ENCODE measurements around the gene UGT2B7. TPM values are rescaled to one million over a fixed set of nuclear protein-coding genes. Genes with fewer than 3 reads are reported as not detected.

The UGT2B7 gene
- total RNA-seq, 2 donors from 2014 or later, result 7.3 TPM; not detected in 1

GRCh38 chr4:69122476-69122875 lies 26.2 kb downstream of the UGT2B7 start:
- H3K27me3 ChIP-seq, result no peaks in the 10 kb centered on the region
- H3K36me3 ChIP-seq (replicated peaks in 1 of 2; ENCODE audit: insufficient read depth in 1 of 2, low read depth in 2 of 2), result no peaks in the 10 kb centered on the region
- H3K27ac ChIP-seq, result no peak overlapping the region
- ATAC-seq (no peak), DNase-seq (no peak)
- intact Hi-C loops (cut with DNase I), result no loop called here
- TF ChIP-seq POLR2A (IDR thresholded peaks at IDR 0.05) (no peak), CTCF (IDR thresholded peaks at IDR 0.05) (no peak)
- no peak overlapping the region for H3K4me3 ChIP-seq
- WGBS, 2 donors, result 56 to 86% methylated on average over 3 of the region's 3 CpGs
- H3K9me3 ChIP-seq, result no peaks in the 10 kb centered on the region
- no peaks in the 10 kb centered on the region for H3K4me1 ChIP-seq

- DNase-seq (no peak), ATAC-seq (no peak)
- TF ChIP-seq POLR2A (IDR thresholded peaks at IDR 0.05), result no peak
- TF ChIP-seq CTCF (IDR thresholded peaks at IDR 0.05), result no peak
- no peaks in the 10 kb centered on the region for H3K27me3 ChIP-seq
- no peak overlapping the region for H3K4me3 ChIP-seq
- WGBS, 2 donors, result 92 to 100% methylated on average over 1 of the region's 1 CpG
- intact Hi-C loops (cut with DNase I), result no loop called here
- no peaks in the 10 kb centered on the region for H3K4me1 ChIP-seq
- H3K36me3 ChIP-seq (replicated peaks in 1 of 2; ENCODE audit: insufficient read depth in 1 of 2, low read depth in 2 of 2), result no peaks in the 10 kb centered on the region
- no peaks in the 10 kb centered on the region for H3K9me3 ChIP-seq
- no peak overlapping the region for H3K27ac ChIP-seq
Measured at GRCh38 chr4:69124941-69125340, 28.7 kb downstream of the UGT2B7 start.

- no peak for DNase-seq
- H3K4me3 ChIP-seq, result no peak overlapping the region
- ATAC-seq, result no peak
Measured at GRCh38 chr4:69126024-69126423, 29.8 kb downstream of the UGT2B7 start.

GRCh38 chr4:69133993-69134392 lies 37.7 kb downstream of the UGT2B7 start:
- Histone ChIP-seq H3K4me1 (no peaks in the 10 kb centered on the region), H3K4me3 (no peak overlapping the region), H3K36me3 (replicated peaks in 1 of 2; ENCODE audit: insufficient read depth in 1 of 2, low read depth in 2 of 2) (no peaks in the 10 kb centered on the region), H3K9me3 (no peaks in the 10 kb centered on the region), H3K27me3 (no peaks in the 10 kb centered on the region), H3K27ac (no peak overlapping the region)
- DNase-seq, result no peak
- TF ChIP-seq POLR2A (IDR thresholded peaks at IDR 0.05), result no peak
- TF ChIP-seq CTCF (IDR thresholded peaks at IDR 0.05), result no peak
- intact Hi-C loops (cut with DNase I), result no loop called here
- no peak for ATAC-seq

More at GRCh38 chr4:69126024-69126423, 29.8 kb downstream of the UGT2B7 start:
- Histone ChIP-seq H3K36me3 (replicated peaks in 1 of 2; ENCODE audit: insufficient read depth in 1 of 2, low read depth in 2 of 2) (no peaks in the 10 kb centered on the region), H3K9me3 (no peaks in the 10 kb centered on the region), H3K27me3 (no peaks in the 10 kb centered on the region), H3K27ac (no peak overlapping the region), H3K4me1 (no peaks in the 10 kb centered on the region)
- TF ChIP-seq CTCF (IDR thresholded peaks at IDR 0.05), result no peak
- no peak for TF ChIP-seq POLR2A (IDR thresholded peaks at IDR 0.05)
- intact Hi-C loops (cut with DNase I), result no loop called here

- Histone ChIP-seq H3K9me3 (no peaks in the 10 kb centered on the region), H3K4me3 (no peak overlapping the region), H3K36me3 (replicated peaks in 1 of 2; ENCODE audit: insufficient read depth in 1 of 2, low read depth in 2 of 2) (no peaks in the 10 kb centered on the region), H3K27ac (no peak overlapping the region), H3K27me3 (no peaks in the 10 kb centered on the region), H3K4me1 (no peaks in the 10 kb centered on the region)
- no peak for DNase-seq
- intact Hi-C loops (cut with DNase I), result no loop called here
- TF ChIP-seq POLR2A (IDR thresholded peaks at IDR 0.05) (no peak), CTCF (IDR thresholded peaks at IDR 0.05) (no peak)
- 83 to 86% methylated on average over 4 of the region's 4 CpGs for WGBS, 2 donors
- no peak for ATAC-seq
Measured at GRCh38 chr4:69134471-69134870, 38.2 kb downstream of the UGT2B7 start.
